GM21723 (cell line): Measurements from ENCODE around the gene OSBPL6.
A peak's percentile ranks its signal among the peaks of the same experiment; 100 is the strongest.
"Not testable (repeated sequence)": the region's sequence is repeated elsewhere in the genome, so short reads cannot be mapped to it uniquely, and the experiment has no call there.

Source experiments
- ATAC-seq: cut with Tn5 transposase; IDR thresholded peaks from one replicate; pipeline ENCODE4 v1.9.1; 2021; ENCODE audit warnings: mild to moderate bottlenecking, moderate library complexity; ENCODE audit not compliant: unreplicated experiment

OSBPL6 gene

GRCh38 chr2:178296394-178297090 is 102.2 kb downstream of the OSBPL6 start:
- ATAC-seq = no peak

- ATAC-seq = no peak
These were observed 102.7 kb downstream of the OSBPL6 start for GRCh38 chr2:178297091-178297411.

GRCh38 chr2:178298785-178299212 is 104.5 kb downstream of the OSBPL6 start:
- ATAC-seq = no peak

- no peak for ATAC-seq
These were observed 107.4 kb downstream of the OSBPL6 start for GRCh38 chr2:178301649-178302238.

- ATAC-seq = no peak
These were observed 110.0 kb downstream of the OSBPL6 start for GRCh38 chr2:178304333-178304732.

GRCh38 chr2:178306352-178307073 is 112.2 kb downstream of the OSBPL6 start:
- ATAC-seq = peak; percentile 100

GRCh38 chr2:178307650-178308049 is 113.3 kb downstream of the OSBPL6 start:
- ATAC-seq = no peak

DNA sequence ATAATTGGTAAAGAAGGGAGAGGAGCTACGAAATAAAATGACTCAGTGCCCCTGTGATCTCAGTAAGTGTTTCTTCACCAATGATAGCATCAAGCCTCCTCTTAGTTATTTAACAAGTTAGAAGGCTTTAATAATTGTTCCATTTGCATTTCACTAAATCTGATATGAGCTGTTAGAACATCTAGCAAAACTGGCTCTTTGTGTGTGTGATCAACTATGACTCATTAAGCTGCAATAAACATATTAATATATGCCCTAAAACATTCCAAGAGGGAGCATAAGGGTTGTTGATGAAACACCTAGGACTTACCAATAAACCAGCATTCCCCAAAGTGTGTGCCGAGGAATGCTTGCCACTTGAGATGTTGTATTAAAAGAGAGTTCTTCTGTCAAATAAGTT is 115.2 kb downstream of the OSBPL6 start:
- no peak for ATAC-seq

DNA sequence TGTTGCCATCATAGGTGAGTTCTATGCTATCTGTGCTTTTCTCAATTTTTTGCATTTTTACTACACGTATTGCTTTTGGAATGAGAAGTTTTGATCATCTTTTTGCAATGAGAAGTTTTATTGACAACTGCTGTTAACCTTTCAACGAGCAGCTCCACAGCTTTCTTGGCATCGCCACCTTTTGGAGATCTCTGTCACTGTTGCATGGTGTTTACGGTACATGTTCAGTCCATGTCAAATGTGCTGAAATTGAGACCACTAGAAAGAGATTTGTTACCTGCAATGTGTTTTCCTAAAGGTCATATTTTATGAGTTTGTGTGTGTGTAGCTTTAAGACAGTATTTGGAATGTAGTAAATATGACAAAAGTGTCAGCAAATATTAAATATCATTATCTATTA is 120.8 kb downstream of the OSBPL6 start:
- no peak for ATAC-seq

GRCh38 chr2:178315488-178315948 is 121.2 kb downstream of the OSBPL6 start:
- ATAC-seq = no peak

DNA sequence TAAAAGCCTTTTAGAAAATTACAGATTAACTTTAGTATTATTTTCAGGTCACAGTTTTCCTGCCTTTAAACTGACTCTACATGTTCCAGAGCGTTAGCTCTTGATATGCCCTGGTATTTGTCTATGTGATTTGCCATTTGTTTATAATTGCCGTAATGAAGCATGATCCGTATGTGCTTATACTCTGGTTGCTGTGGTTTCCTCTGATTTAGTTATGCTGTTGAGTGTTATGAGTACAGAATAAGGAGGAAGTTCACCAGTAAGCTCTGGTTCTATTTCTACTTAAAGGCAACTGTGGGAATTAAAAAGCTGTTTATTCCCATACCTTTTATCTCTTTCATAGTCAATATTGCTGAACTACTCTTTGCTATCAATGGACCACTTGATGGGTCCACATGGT is 123.5 kb downstream of the OSBPL6 start:
- no peak for ATAC-seq

- ATAC-seq = no peak
These were observed 125.8 kb downstream of the OSBPL6 start for GRCh38 chr2:178320011-178320585.

DNA sequence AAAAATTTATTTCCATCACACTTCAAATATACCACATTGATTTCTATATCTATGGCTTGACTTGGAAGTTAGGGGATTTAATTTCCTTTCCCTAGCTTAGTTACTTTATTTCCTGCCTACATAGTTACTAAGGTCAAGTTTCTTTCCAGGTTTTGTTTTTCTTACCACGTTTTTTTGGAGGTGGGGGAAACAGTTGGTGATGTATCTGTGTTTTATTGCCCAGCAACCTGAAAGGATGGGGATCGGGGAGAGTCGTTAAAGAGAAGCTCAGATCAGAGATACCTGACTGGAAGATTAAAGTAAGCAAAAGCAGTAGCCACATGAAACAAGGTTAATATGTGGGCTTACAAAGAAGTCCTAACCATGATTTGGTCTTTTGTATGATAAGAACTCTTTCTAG is 127.8 kb downstream of the OSBPL6 start:
- ATAC-seq = no peak

DNA sequence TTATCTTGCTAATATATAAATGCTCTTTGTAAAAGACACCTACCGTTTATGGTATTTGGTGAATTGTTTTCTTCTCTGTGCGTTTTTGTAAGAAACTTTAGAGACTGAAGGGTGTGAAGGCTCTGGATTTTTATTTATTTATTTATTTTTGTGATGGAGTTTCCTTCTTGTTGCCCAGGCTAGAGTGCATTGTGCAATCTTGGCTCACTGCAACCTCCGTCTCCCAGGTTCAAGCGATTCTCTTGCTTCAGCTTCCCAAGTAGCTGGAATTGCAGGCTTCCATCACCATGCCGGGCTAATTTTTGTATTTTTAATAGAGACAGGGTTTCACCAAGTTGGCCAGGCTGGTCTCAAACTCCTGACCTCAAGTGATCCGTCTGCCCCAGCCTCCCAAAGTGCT is 129.0 kb downstream of the OSBPL6 start:
- not testable (repeated sequence) for ATAC-seq

DNA sequence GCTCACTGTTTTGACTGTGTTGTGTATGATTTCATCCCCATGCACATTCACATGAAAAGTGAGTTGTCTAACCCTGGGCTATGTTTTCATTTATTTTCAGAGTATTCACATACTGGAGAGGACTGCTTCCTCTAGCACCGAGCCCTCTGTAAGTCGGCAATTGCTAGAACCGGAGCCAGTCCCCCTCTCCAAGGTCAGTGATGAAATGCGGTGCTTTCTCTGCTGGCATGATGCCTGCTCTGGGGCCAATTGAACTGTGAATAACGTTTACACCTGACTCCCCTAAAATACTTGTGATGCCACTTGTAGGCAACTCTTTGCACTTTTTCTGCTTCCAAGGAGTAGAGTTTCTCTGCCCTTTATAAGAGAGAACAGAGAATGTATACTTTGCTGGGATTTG is 129.8 kb downstream of the OSBPL6 start:
- no peak for ATAC-seq

DNA sequence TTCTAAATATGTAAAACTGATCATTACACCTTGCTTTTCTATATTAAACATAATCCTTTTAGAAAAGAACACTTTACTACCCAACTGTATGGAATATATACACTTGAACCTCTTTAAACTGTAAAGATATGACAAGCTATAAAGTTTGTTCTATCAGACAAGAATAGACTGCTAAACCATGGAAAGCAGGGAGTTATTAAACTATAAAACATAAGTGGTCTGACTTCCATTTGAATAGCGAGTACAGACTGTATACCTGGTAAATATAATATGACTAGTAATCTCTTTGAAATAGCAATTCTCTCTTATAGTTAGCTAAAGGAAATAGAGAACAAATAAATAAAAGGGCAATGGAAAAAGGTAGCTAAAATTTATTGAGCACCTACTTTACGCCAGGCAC is 131.0 kb downstream of the OSBPL6 start:
- no peak for ATAC-seq

GRCh38 chr2:178327516-178327915 is 133.2 kb downstream of the OSBPL6 start:
- ATAC-seq = no peak

DNA sequence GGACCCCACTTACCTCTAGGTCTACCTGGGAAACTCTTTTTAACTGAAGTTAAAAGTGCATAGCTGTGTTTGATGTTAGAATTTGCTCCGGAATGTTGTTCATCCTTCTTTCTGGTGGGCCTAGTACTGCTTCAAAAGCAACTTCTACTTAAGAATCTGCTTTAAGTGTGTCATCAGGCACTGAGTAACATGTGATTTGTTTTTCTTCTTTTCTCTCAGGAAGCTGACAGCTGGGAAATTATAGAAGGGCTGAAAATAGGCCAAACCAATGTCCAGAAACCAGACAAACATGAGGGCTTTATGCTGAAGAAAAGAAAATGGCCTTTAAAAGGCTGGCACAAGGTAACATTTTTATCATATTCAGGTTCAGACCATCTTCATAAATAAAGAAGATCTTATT is 133.7 kb downstream of the OSBPL6 start:
- ATAC-seq = no peak

GRCh38 chr2:178330175-178331017 is 136.1 kb downstream of the OSBPL6 start:
- no peak for ATAC-seq

DNA sequence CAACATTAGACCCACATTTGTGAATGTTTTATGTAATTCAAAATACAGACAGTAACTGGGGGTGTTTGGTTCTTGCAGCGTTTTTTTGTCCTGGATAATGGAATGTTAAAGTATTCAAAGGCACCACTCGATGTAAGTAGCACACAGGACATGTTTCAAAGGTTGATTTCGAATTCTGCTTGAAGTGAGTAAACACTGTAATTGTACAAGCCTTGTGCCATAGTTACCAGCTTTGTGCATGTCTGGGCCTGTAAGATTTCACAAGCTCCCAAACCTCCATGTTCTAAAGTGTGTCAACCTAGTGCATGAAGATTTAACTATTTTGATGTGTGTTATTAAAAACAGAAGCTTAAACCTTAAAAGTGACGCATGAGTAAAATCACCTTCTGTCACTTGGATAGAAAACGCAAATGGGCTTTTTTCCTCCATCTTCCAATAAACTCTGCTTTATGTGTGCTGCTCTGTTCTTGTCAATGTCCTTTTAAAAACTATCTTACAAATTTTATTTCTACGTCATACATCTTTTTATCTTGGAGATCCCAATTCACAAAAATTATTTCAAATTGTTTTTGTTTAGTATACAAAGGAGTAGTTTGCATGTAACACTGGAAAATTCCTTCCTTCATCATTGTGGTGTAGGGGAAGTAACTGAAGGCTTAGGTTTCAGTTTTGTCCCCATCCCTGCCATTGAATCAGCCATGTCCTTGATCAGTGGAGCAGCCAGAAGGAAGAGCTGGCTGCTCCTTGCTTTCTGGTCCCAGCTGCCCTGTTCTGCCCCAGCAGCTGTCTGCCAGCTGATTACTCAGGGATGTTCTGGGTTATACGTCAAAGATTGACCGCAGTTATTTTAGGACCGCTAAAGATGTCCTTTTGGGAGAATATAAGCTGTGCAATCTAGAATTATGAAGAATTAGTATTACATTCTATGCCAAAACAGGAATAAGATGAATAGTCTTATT is 137.4 kb downstream of the OSBPL6 start:
- no peak for ATAC-seq
